Prostate gland (tissue), 2 donors: ENCODE data around the gene DACT3. TPM values are rescaled to one million over a fixed set of nuclear protein-coding genes. Genes with fewer than 3 reads are reported as not detected.

ENCODE experiments used
- DNase-seq: peaks from one replicate; pipeline ENCODE4 v3.0.0-alpha.2; 2019; ENCODE audit warnings: low spot score
- H3K27ac ChIP-seq, 2 donors: fragments of 200-600 bp; sonication (generic); 2 replicates each; pipeline ENCODE4 v1.5.1; 2017 to 2019
- H3K27me3 ChIP-seq: fragments of 200-600 bp; sonication (generic); replicated peaks from 2 replicates; pipeline ENCODE4 v1.5.1; 2019; ENCODE audit not compliant: insufficient read depth
- H3K36me3 ChIP-seq, 2 donors: fragments of 200-600 bp; sonication (generic); 1 replicate in 1 of 2; 2 replicates in 1 of 2; pipeline versions ENCODE4 v1.5.1 to v1.8.1; 2017 to 2019
- H3K4me1 ChIP-seq: fragments of 200-600 bp; sonication (generic); replicated peaks from 2 replicates; pipeline ENCODE4 v1.5.1; 2019
- H3K4me3 ChIP-seq, 2 donors: fragments of 200-600 bp; sonication (generic); 2 replicates each; pipeline ENCODE4 v1.5.1; 2017 to 2019
- H3K9me3 ChIP-seq: fragments of 200-600 bp; sonication (generic); 2 replicates; pipeline ENCODE4 v1.5.1; 2017
- POLR2A ChIP-seq: fragments of 450-650 bp; IDR thresholded peaks from one replicate; pipeline ENCODE4 v1.6.1; 2016; ENCODE audit warnings: antibody characterized with exemption, mild to moderate bottlenecking
- POLR2AphosphoS5 ChIP-seq: sonication (generic); formaldehyde crosslinking; IDR thresholded peaks from one replicate; pipeline ENCODE4 v1.6.1; 2017; ENCODE audit warnings: antibody characterized with exemption
- WGBS: methylation state at CpG from one replicate; pipeline ENCODE4 v1.1.5; 2018; 5-methylcytosine and 5-hydroxymethylcytosine counted together
- intact Hi-C: fragments of 100-400 bp; cut with DNase I; formaldehyde crosslinking; loops from one replicate; pipeline ENCODE4 v1.14.2; 2022
- total RNA-seq, 2 donors: library from RNA; depleted of rRNA; stranded (reverse); fragments of >200 nt; gene quantifications; one replicate each; pipeline ENCODE4 v1.1.0, GENCODE V29; 2016
- TF ChIP-seq, protein P1 (sequence below), 4 experiments: fragments of 200-600 bp in 2 of 4; fragments of 450-650 bp in 2 of 4; sonication (generic) in 2 of 4; IDR thresholded peaks; 1 replicate in 3 of 4; 2 replicates in 1 of 4; pipeline ENCODE4 v1.5.1; 2016 to 2019; ENCODE audit warnings: antibody characterized with exemption in 4 of 4, mild to moderate bottlenecking in 2 of 4, moderate library complexity in 2 of 4

The DACT3 gene
- total RNA-seq, 2 donors from 2014 or later: 8.6 to 28.1 TPM

DNA sequence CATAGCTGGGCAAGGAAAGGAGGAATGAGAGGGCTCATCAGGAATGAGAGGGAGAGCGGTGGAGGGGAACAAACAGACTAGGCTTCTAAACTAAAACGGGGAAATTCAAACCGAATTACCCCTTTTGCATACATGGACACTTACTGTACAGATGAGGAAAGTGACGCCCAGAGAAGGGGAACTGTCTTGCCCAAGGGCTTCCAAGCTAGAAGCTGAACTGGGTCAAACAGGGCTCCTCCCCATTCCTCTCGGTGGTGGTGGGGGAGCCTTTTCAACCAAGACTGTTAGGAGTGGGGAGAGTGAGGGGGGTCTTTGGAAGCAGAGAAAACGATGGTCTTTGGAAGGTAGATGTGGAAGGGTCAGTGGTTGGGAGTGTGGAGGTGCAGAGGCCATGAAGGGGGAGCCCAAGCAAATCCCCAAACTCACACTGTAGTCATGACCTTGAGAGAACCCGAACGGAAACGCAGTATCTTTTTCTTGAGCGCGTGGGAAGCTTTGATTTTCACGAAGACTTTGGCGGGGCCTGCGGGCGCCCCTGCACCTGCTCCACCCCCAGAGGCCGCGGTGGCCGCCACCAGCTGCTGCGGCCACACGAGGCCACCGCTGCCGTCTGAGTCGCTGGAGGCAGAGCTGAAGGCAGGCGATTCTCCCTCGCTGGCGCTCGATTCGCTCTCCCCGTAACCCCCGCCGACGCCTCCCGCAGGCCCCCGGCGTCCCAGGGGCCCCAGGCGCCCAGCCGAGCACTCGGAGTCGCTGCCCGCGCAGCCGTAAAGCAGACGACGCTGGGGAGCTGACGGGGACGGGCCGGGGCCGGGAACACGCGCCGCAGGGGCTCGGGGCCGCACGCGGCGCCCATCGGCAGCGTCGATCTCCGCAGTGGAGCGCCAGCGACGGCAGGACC is 12.7 kb downstream of the DACT3 start:
- no peak overlapping the region for H3K4me3 ChIP-seq
- H3K36me3 ChIP-seq: no peaks in the 10 kb centered on the region
- no peak for DNase-seq
- TF ChIP-seq, protein P1, sequence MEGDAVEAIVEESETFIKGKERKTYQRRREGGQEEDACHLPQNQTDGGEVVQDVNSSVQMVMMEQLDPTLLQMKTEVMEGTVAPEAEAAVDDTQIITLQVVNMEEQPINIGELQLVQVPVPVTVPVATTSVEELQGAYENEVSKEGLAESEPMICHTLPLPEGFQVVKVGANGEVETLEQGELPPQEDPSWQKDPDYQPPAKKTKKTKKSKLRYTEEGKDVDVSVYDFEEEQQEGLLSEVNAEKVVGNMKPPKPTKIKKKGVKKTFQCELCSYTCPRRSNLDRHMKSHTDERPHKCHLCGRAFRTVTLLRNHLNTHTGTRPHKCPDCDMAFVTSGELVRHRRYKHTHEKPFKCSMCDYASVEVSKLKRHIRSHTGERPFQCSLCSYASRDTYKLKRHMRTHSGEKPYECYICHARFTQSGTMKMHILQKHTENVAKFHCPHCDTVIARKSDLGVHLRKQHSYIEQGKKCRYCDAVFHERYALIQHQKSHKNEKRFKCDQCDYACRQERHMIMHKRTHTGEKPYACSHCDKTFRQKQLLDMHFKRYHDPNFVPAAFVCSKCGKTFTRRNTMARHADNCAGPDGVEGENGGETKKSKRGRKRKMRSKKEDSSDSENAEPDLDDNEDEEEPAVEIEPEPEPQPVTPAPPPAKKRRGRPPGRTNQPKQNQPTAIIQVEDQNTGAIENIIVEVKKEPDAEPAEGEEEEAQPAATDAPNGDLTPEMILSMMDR (IDR thresholded peaks at IDR 0.05): no peak
- no peaks in the 10 kb centered on the region for H3K4me1 ChIP-seq
- intact Hi-C loops: no loop called here
- 46% methylated on average over 39 of the region's 63 CpGs for WGBS
- no peak overlapping the region for H3K27ac ChIP-seq
- H3K9me3 ChIP-seq: no peaks in the 10 kb centered on the region
- peaks cover 5% of the 10 kb centered on the region for H3K27me3 ChIP-seq

DNA sequence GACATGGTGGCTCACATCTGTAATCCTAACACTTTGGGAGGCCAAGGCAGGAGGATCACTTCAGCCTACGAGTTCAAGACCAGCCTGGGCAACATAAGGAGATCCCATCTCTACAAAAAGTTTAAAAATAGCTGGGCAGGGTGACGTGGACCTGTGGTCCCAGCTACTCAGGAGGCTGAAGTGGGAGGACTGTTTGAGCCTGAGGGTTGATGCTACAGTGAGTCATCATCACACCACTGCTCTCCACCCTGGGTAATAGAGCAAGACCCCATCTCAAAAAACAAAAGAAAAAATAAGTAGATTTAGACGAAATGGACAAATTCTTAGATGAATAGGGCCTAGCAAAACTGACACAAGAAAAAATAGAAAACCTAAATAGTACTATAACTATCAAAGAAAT is 14.6 kb downstream of the DACT3 start:
- no peak for DNase-seq

DNA sequence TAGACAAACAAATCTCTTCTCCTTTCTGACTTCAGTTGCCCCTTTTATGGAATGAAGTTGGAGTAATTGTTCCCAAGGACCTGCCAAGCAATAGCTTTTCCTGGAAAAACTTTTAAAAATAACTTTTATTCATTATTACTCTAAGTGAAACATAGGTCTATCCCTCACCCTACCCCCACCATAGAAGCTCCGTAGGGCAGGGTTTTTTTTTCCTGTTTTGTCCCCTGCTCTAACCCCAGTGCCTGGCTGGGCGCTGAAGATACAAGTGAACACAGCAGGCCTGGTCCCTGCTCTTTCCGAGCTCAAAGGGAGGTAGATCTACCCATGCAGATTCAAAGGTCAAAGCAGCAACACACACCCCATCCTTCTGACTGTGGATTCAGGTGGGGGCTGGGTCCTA is 16.3 kb downstream of the DACT3 start:
- Histone ChIP-seq H3K9me3 (no peaks in the 10 kb centered on the region), H3K27ac (no peak overlapping the region), H3K27me3 (peaks cover 5% of the 10 kb centered on the region), H3K4me3 (no peak overlapping the region), H3K4me1 (no peaks in the 10 kb centered on the region), H3K36me3 (no peaks in the 10 kb centered on the region)
- intact Hi-C loops: no loop called here
- TF ChIP-seq POLR2AphosphoS5 (no peak), POLR2A (no peak)
- TF ChIP-seq, protein P1 (IDR thresholded peaks at IDR 0.05): no peak
- no peak for DNase-seq
- WGBS: 23% methylated on average over 3 of the region's 3 CpGs

More for the DNA sequence above, 14.6 kb downstream of the DACT3 start:
- TF ChIP-seq POLR2AphosphoS5 (no peak), POLR2A (no peak)
- TF ChIP-seq, protein P1 (IDR thresholded peaks at IDR 0.05): no peak
- intact Hi-C loops: no loop called here
- Histone ChIP-seq H3K9me3 (no peaks in the 10 kb centered on the region), H3K4me3 (no peak overlapping the region), H3K27ac (no peak overlapping the region), H3K36me3 (no peaks in the 10 kb centered on the region), H3K27me3 (peaks cover 5% of the 10 kb centered on the region), H3K4me1 (no peaks in the 10 kb centered on the region)
- WGBS: 85% methylated on average over 3 of the region's 3 CpGs

DNA sequence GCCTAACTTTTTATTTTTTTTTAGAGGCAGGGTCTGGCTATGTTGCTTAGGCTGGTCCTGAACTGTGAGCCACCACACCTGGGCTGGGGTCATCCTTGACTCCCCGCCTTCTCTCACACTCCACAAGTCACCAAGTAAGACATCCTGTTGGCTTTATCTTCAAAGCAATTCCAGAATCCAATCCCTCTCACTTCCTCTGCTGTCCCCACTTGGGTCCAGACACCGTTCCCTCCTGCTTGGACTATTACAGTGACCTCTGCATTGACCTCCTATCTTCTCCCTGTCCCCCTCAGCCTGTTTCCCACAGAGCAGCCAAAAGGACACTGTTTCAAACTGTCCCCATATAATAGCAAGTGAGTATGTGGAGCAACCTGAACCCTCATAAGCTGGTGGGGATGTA is 20.3 kb downstream of the DACT3 start:
- Histone ChIP-seq H3K27me3 (no peaks in the 10 kb centered on the region), H3K27ac (no peak overlapping the region), H3K36me3 (no peaks in the 10 kb centered on the region), H3K4me1 (peaks cover 3% of the 10 kb centered on the region), H3K9me3 (no peaks in the 10 kb centered on the region), H3K4me3 (no peak overlapping the region)
- WGBS: 75% methylated on average over 2 of the region's 2 CpGs
- intact Hi-C loops: no loop called here
- TF ChIP-seq, protein P1 (IDR thresholded peaks at IDR 0.05): no peak
- TF ChIP-seq POLR2A (no peak), POLR2AphosphoS5 (no peak)
- DNase-seq: no peak
